ENCODE measurements around the gene WIPF3. TPM values are rescaled to one million over a fixed set of nuclear protein-coding genes. Genes with fewer than 3 reads are reported as not detected.

WIPF3 gene
- polyA plus RNA-seq, 1 donor = 21.9 TPM

GRCh38 chr7:29793507-29793906, 12.8 kb upstream of the WIPF3 start:
- no peak overlapping the region for H3K4me3 ChIP-seq (ENCODE audit: low read length)
- no CpG with 5 or more reads among the region's 2 CpGs for WGBS (ENCODE audit: insufficient coverage, low lambda C conversion rate)
- no peak for DNase-seq
- no peaks in the 10 kb centered on the region for H3K4me1 ChIP-seq (ENCODE audit: control insufficient read depth, insufficient read depth, low read length)
- H3K27me3 ChIP-seq (ENCODE audit: control insufficient read depth, insufficient read depth, low read length) = no peaks in the 10 kb centered on the region
- no peaks in the 10 kb centered on the region for H3K9me3 ChIP-seq (ENCODE audit: control insufficient read depth, low read depth, low read length)
- H3K27ac ChIP-seq (ENCODE audit: low read length) = no peak overlapping the region
- H3K36me3 ChIP-seq (ENCODE audit: control insufficient read depth, insufficient read depth, low read length) = no peaks in the 10 kb centered on the region

- Histone ChIP-seq H3K27me3 (ENCODE audit: control insufficient read depth, insufficient read depth, low read length) (no peaks in the 10 kb centered on the region), H3K4me1 (ENCODE audit: control insufficient read depth, insufficient read depth, low read length) (no peaks in the 10 kb centered on the region), H3K9me3 (ENCODE audit: control insufficient read depth, low read depth, low read length) (no peaks in the 10 kb centered on the region), H3K27ac (ENCODE audit: low read length) (no peak overlapping the region), H3K4me3 (ENCODE audit: low read length) (no peak overlapping the region), H3K36me3 (ENCODE audit: control insufficient read depth, insufficient read depth, low read length) (no peaks in the 10 kb centered on the region)
- 67% methylated on average over 1 of the region's 6 CpGs for WGBS (ENCODE audit: insufficient coverage, low lambda C conversion rate)
- no peak for DNase-seq
Observed at GRCh38 chr7:29794959-29795629, 11.2 kb upstream of the WIPF3 start.

GRCh38 chr7:29795696-29796580, 10.4 kb upstream of the WIPF3 start:
- Histone ChIP-seq H3K36me3 (ENCODE audit: control insufficient read depth, insufficient read depth, low read length) (no peaks in the 10 kb centered on the region), H3K4me3 (ENCODE audit: low read length) (no peak overlapping the region), H3K9me3 (ENCODE audit: control insufficient read depth, low read depth, low read length) (no peaks in the 10 kb centered on the region), H3K27ac (ENCODE audit: low read length) (no peak overlapping the region), H3K27me3 (ENCODE audit: control insufficient read depth, insufficient read depth, low read length) (no peaks in the 10 kb centered on the region), H3K4me1 (ENCODE audit: control insufficient read depth, insufficient read depth, low read length) (no peaks in the 10 kb centered on the region)
- DNase-seq = no peak
- no CpG with 5 or more reads among the region's 2 CpGs for WGBS (ENCODE audit: insufficient coverage, low lambda C conversion rate)

GRCh38 chr7:29797112-29797944, 9.0 kb upstream of the WIPF3 start:
- no peaks in the 10 kb centered on the region for H3K9me3 ChIP-seq (ENCODE audit: control insufficient read depth, low read depth, low read length)
- no peak for DNase-seq
- 86% methylated on average over 3 of the region's 7 CpGs for WGBS (ENCODE audit: insufficient coverage, low lambda C conversion rate)
- H3K36me3 ChIP-seq (ENCODE audit: control insufficient read depth, insufficient read depth, low read length) = no peaks in the 10 kb centered on the region
- no peak overlapping the region for H3K4me3 ChIP-seq (ENCODE audit: low read length)
- no peaks in the 10 kb centered on the region for H3K4me1 ChIP-seq (ENCODE audit: control insufficient read depth, insufficient read depth, low read length)
- no peak overlapping the region for H3K27ac ChIP-seq (ENCODE audit: low read length)
- no peaks in the 10 kb centered on the region for H3K27me3 ChIP-seq (ENCODE audit: control insufficient read depth, insufficient read depth, low read length)

- WGBS (ENCODE audit: insufficient coverage, low lambda C conversion rate) = 89% methylated on average over 3 of the region's 5 CpGs
- DNase-seq = no peak
- Histone ChIP-seq H3K27me3 (ENCODE audit: control insufficient read depth, insufficient read depth, low read length) (no peaks in the 10 kb centered on the region), H3K4me3 (ENCODE audit: low read length) (no peak overlapping the region), H3K36me3 (ENCODE audit: control insufficient read depth, insufficient read depth, low read length) (no peaks in the 10 kb centered on the region), H3K27ac (ENCODE audit: low read length) (no peak overlapping the region), H3K4me1 (ENCODE audit: control insufficient read depth, insufficient read depth, low read length) (no peaks in the 10 kb centered on the region), H3K9me3 (ENCODE audit: control insufficient read depth, low read depth, low read length) (no peaks in the 10 kb centered on the region)
Observed at GRCh38 chr7:29798422-29798821, 7.9 kb upstream of the WIPF3 start.

- H3K9me3 ChIP-seq (ENCODE audit: control insufficient read depth, low read depth, low read length) = no peaks in the 10 kb centered on the region
- 71% methylated on average over 1 of the region's 1 CpG for WGBS (ENCODE audit: insufficient coverage, low lambda C conversion rate)
- DNase-seq = no peak
- H3K4me3 ChIP-seq (ENCODE audit: low read length) = no peak overlapping the region
- H3K27ac ChIP-seq (ENCODE audit: low read length) = no peak overlapping the region
- no peaks in the 10 kb centered on the region for H3K36me3 ChIP-seq (ENCODE audit: control insufficient read depth, insufficient read depth, low read length)
- H3K27me3 ChIP-seq (ENCODE audit: control insufficient read depth, insufficient read depth, low read length) = peaks cover 6% of the 10 kb centered on the region
- H3K4me1 ChIP-seq (ENCODE audit: control insufficient read depth, insufficient read depth, low read length) = peaks cover 6% of the 10 kb centered on the region
Observed at GRCh38 chr7:29801929-29802328, 4.4 kb upstream of the WIPF3 start.

GRCh38 chr7:29805031-29805430, 1.3 kb upstream of the WIPF3 start:
- Histone ChIP-seq H3K4me1 (ENCODE audit: control insufficient read depth, insufficient read depth, low read length) (peaks cover 12% of the 10 kb centered on the region), H3K27me3 (ENCODE audit: control insufficient read depth, insufficient read depth, low read length) (peaks cover 19% of the 10 kb centered on the region), H3K27ac (ENCODE audit: low read length) (no peak overlapping the region), H3K4me3 (ENCODE audit: low read length) (no peak overlapping the region), H3K9me3 (ENCODE audit: control insufficient read depth, low read depth, low read length) (no peaks in the 10 kb centered on the region), H3K36me3 (ENCODE audit: control insufficient read depth, insufficient read depth, low read length) (no peaks in the 10 kb centered on the region)
- WGBS (ENCODE audit: insufficient coverage, low lambda C conversion rate) = no CpG with 5 or more reads among the region's 7 CpGs
- no peak for DNase-seq

GRCh38 chr7:29805886-29806207, 461 bp upstream of the WIPF3 start:
- H3K27ac ChIP-seq (ENCODE audit: low read length) = peak overlapping the region; percentile 67
- H3K27me3 ChIP-seq (ENCODE audit: control insufficient read depth, insufficient read depth, low read length) = peaks cover 19% of the 10 kb centered on the region
- H3K4me3 ChIP-seq (ENCODE audit: low read length) = peak overlapping the region; percentile 29
- H3K9me3 ChIP-seq (ENCODE audit: control insufficient read depth, low read depth, low read length) = no peaks in the 10 kb centered on the region
- no peaks in the 10 kb centered on the region for H3K36me3 ChIP-seq (ENCODE audit: control insufficient read depth, insufficient read depth, low read length)
- H3K4me1 ChIP-seq (ENCODE audit: control insufficient read depth, insufficient read depth, low read length) = peaks cover 12% of the 10 kb centered on the region
- peak in 1 of 2 donors; percentile 54 for DNase-seq
- 83% methylated on average over 2 of the region's 12 CpGs for WGBS (ENCODE audit: insufficient coverage, low lambda C conversion rate)

GRCh38 chr7:29806995-29807841, 910 bp downstream of the WIPF3 start:
- WGBS (ENCODE audit: insufficient coverage, low lambda C conversion rate) = no CpG with 5 or more reads among the region's 43 CpGs
- Histone ChIP-seq H3K9me3 (ENCODE audit: control insufficient read depth, low read depth, low read length) (no peaks in the 10 kb centered on the region), H3K27ac (ENCODE audit: low read length) (peak overlapping the region; percentile 64), H3K27me3 (ENCODE audit: control insufficient read depth, insufficient read depth, low read length) (peaks cover 19% of the 10 kb centered on the region), H3K4me1 (ENCODE audit: control insufficient read depth, insufficient read depth, low read length) (peaks cover 20% of the 10 kb centered on the region), H3K4me3 (ENCODE audit: low read length) (peak overlapping the region; percentile 63), H3K36me3 (ENCODE audit: control insufficient read depth, insufficient read depth, low read length) (no peaks in the 10 kb centered on the region)
- peak; percentile 38 to 74 for DNase-seq

All from large intestine (tissue), 3 donors.